OCI-LY7 (cell line): ENCODE measurements around the gene ARID5B. TPM values are rescaled to one million over a fixed set of nuclear protein-coding genes. Genes with fewer than 3 reads are reported as not detected.

ENCODE experiments used
- BruUV-seq: library from RNA; stranded (reverse); fragments of 400-500 nt; replicated peaks from 2 replicates; lab custom pipeline; 2021; lab: Mats Ljungman, UMichigan
- CTCF ChIA-PET: fragments of 300-600 bp; sonication (Branson Sonifier 250); formaldehyde crosslinking; loops from one replicate; lab custom pipeline; 2022; ENCODE audit warnings: antibody characterized with exemption; ENCODE audit not compliant: unreplicated experiment; lab: Charles Lee
- POLR2A ChIA-PET: fragments of 300-600 bp; sonication (Branson Sonifier 250); formaldehyde crosslinking; loops from one replicate; lab custom pipeline; 2022; ENCODE audit warnings: antibody characterized with exemption; lab: Charles Lee
- DNase-seq: peaks from one replicate; pipeline ENCODE4 v3.0.0-alpha.2; 2015; ENCODE audit warnings: low spot score
- H2AFZ ChIP-seq: fragments of 200-600 bp; sonication (generic), shearing (Covaris generic); 2 replicates; pipeline ENCODE4 v1.6.1; 2014; ENCODE audit warnings: mild to moderate bottlenecking, antibody characterized with exemption, low read length, moderate library complexity
- H3K27ac ChIP-seq: fragments of 200-600 bp; sonication (generic); 2 replicates; pipeline ENCODE4 v1.5.1; 2014; ENCODE audit warnings: mixed run types, low read depth, mild to moderate bottlenecking, moderate library complexity, low read length, inconsistent platforms; ENCODE audit not compliant: poor library complexity, severe bottlenecking
- H3K36me3 ChIP-seq: fragments of 200-600 bp; sonication (generic); 2 replicates; pipeline ENCODE4 v1.6.1; 2014; ENCODE audit warnings: mild to moderate bottlenecking, antibody characterized with exemption, low read length, moderate library complexity, mixed read lengths; ENCODE audit not compliant: insufficient read depth
- H3K4me1 ChIP-seq: fragments of 200-600 bp; sonication (generic); 2 replicates; pipeline ENCODE4 v1.5.1; 2014; ENCODE audit warnings: mild to moderate bottlenecking, low read length; ENCODE audit not compliant: insufficient read depth, poor library complexity, severe bottlenecking
- H3K4me2 ChIP-seq: fragments of 200-600 bp; sonication (generic); 2 replicates; pipeline ENCODE4 v1.6.1; 2014; ENCODE audit warnings: mild to moderate bottlenecking, low read length
- H3K4me3 ChIP-seq: fragments of 200-600 bp; sonication (generic); 2 replicates; pipeline ENCODE4 v1.5.1; 2014; ENCODE audit warnings: mild to moderate bottlenecking, low read depth, low read length; ENCODE audit not compliant: poor library complexity, severe bottlenecking
- H3K79me2 ChIP-seq: fragments of 200-600 bp; sonication (generic); 2 replicates; pipeline ENCODE4 v1.6.1; 2016; ENCODE audit warnings: low read depth, mild to moderate bottlenecking, low read length, moderate library complexity, mixed read lengths; ENCODE audit not compliant: insufficient read depth
- H3K9me2 ChIP-seq: fragments of 200-600 bp; sonication (generic); 2 replicates; pipeline ENCODE4 v1.6.1; 2016; ENCODE audit warnings: mild to moderate bottlenecking, low read length, mixed read lengths; ENCODE audit not compliant: insufficient read depth
- H3K9me3 ChIP-seq: fragments of 200-600 bp; sonication (generic); 2 replicates; pipeline ENCODE4 v1.6.1; 2014; ENCODE audit warnings: mild to moderate bottlenecking, mixed run types, low read length, mixed read lengths
- H4K20me1 ChIP-seq: fragments of 200-600 bp; sonication (generic); 2 replicates; pipeline ENCODE4 v1.6.1; 2014; ENCODE audit warnings: mild to moderate bottlenecking, antibody characterized with exemption, low read length, moderate library complexity, mixed read lengths; ENCODE audit not compliant: insufficient read depth
- CTCF ChIP-seq: fragments of 200-600 bp; sonication (generic); conservative IDR thresholded peaks from 2 replicates; pipeline ENCODE4 v1.5.1; 2014; ENCODE audit warnings: mild to moderate bottlenecking, antibody characterized with exemption, low read length, moderate library complexity, mixed read lengths
- EZH2phosphoT487 ChIP-seq: fragments of 200-600 bp; sonication (generic); IDR thresholded peaks from 2 replicates; pipeline ENCODE4 v1.6.1; 2018; ENCODE audit warnings: low read depth, borderline replicate concordance, mild to moderate bottlenecking, mixed run types, antibody characterized with exemption, low read length, moderate library complexity, mixed read lengths
- intact Hi-C: fragments of 100-400 bp; cut with micrococcal nuclease; formaldehyde crosslinking; loops from one replicate; pipeline ENCODE4 v1.10.0; 2022; ENCODE audit not compliant: unreplicated experiment
- total RNA-seq, 2 experiments: library from RNA; depleted of rRNA in 1 of 2; stranded (reverse); fragments of >200 nt in 1 of 2; shearing (Covaris generic) in 1 of 2; gene quantifications; 2 replicates each; pipeline ENCODE4 v1.2.3, GENCODE V29; 2014 to 2022

ARID5B gene
- total RNA-seq, 2 experiments from 2014 or later = 38.0 to 56.7 TPM

- Histone ChIP-seq H3K4me3 (peak overlapping the region; percentile 13), H3K36me3 (peaks cover 39% of the 10 kb centered on the region), H3K4me1 (peaks cover 100% of the 10 kb centered on the region), H2AFZ (no peak overlapping the region; the same call in 1 of the 2 replicates), H3K4me2 (peak overlapping the region; percentile 45), H4K20me1 (no peaks in the 10 kb centered on the region), H3K79me2 (peaks cover 88% of the 10 kb centered on the region; the same call in 1 of the 2 replicates), H3K9me3 (no peaks in the 10 kb centered on the region; the same call in 1 of the 2 replicates), H3K9me2 (no peaks in the 10 kb centered on the region), H3K27ac (peak overlapping the region; percentile 62)
- CTCF ChIA-PET = no interaction called here
- POLR2A ChIA-PET = interaction anchor here (0.7 to 7.1 kb wide), 6 partner anchors 8 to 71 kb away, joined by 3 to 98 read pairs (median 6); no protein-coding TSS in a partner anchor
- DNase-seq = peak; percentile 49
- no peak for TF ChIP-seq EZH2phosphoT487
- no peak for TF ChIP-seq CTCF
- BruUV-seq = no TSS peak
- intact Hi-C loops = loop anchor here (10.0 kb wide), 1 partner anchor 484 kb away; no protein-coding TSS in a partner anchor
These were observed 68.9 kb downstream of the ARID5B start for GRCh38 chr10:61970182-61971002.

GRCh38 chr10:61971003-61971325 is 69.5 kb downstream of the ARID5B start:
- Histone ChIP-seq H3K9me2 (no peaks in the 10 kb centered on the region), H3K4me2 (peak overlapping the region; percentile 45), H3K4me3 (no peak overlapping the region), H3K27ac (peak overlapping the region; percentile 62), H2AFZ (no peak overlapping the region; the same call in 1 of the 2 replicates), H3K9me3 (no peaks in the 10 kb centered on the region; the same call in 1 of the 2 replicates), H3K79me2 (peaks cover 88% of the 10 kb centered on the region; the same call in 1 of the 2 replicates), H3K36me3 (peaks cover 39% of the 10 kb centered on the region), H4K20me1 (no peaks in the 10 kb centered on the region), H3K4me1 (peaks cover 100% of the 10 kb centered on the region)
- TF ChIP-seq CTCF (no peak), EZH2phosphoT487 (no peak)
- ChIA-PET POLR2A (interaction anchor here (1.2 to 7.1 kb wide), 5 partner anchors 8 to 72 kb away, joined by 3 to 98 read pairs (median 7); no protein-coding TSS in a partner anchor), CTCF (no interaction called here)
- no peak for DNase-seq
- intact Hi-C loops = loop anchor here (10.0 kb wide), 1 partner anchor 484 kb away; no protein-coding TSS in a partner anchor
- no TSS peak for BruUV-seq
